Stimulated activated CD4-positive, alpha-beta T cell treated with anti-CD3 and anti-CD28 coated beads, Interleukin-1b, Interleukin-23, amount 100 ng/mL, for 4 hours (primary cell): ENCODE measurements around the gene SEMA3C.

Experiments
- DNase-seq, 2 donors: peaks; one replicate each; pipeline ENCODE4 v3.0.0-alpha.2; 2020; ENCODE audit warnings: low read depth in 2 of 2

SEMA3C gene

DNA sequence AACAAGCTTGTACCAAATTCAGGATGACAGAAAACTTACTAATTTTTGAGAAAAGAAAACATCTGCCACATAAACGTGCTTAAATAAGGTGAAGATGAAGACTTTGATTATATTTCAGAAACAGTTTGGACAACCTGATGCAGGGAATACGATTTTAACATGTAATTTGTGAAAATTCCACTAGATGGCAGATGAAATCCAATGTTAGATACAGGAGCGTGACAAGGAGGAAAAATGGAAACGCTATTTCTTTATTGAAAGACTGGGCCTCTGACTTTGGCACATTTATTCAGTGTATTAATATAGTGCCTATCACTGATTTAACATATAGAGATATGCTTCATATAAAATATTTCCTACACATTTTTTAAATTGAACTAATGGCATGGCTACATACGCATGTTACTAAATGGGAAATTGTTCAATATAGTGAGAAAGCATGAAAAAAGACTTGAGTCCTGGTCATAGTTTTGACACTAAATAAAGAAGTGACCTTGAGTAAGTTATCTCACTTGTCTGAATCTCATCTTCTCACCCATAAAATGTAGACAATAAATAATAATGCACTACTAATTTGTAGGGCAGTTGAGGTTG is 219.7 kb downstream of the SEMA3C start:
- DNase-seq, result no peak
